Endothelial cell of umbilical vein (primary cell): ENCODE data around the gene ABCG5. TPM values are rescaled to one million over a fixed set of nuclear protein-coding genes. Genes with fewer than 3 reads are reported as not detected.

Source experiments
- BruUV-seq: library from RNA; stranded (reverse); fragments of 400-500 nt; replicated peaks from 2 replicates; lab custom pipeline; 2021; lab: Mats Ljungman, UMichigan
- CTCF ChIA-PET: fragments of 300-600, 350-600 bp; sonication (Branson Sonifier 250); formaldehyde crosslinking; loops from one replicate; lab custom pipeline; 2021; ENCODE audit warnings: antibody characterized with exemption, inconsistent platforms; lab: Charles Lee
- POLR2A ChIA-PET: fragments of 300-600, 350-600 bp; sonication (Branson Sonifier 250); formaldehyde crosslinking; loops from one replicate; lab custom pipeline; 2021; ENCODE audit warnings: antibody characterized with exemption, inconsistent platforms; lab: Charles Lee
- DNase-seq: peaks from one replicate; pipeline ENCODE4 v3.0.0-alpha.2; 2011; ENCODE audit warnings: low read depth, low spot score
- FAIRE-seq: peaks from 2 replicates; lab custom pipeline; 2011; peaks lifted over from hg19 to GRCh38; lab: Jason Lieb, UNC
- H2AFZ ChIP-seq: 2 replicates; pipeline ENCODE4 v1.6.0; 2012; ENCODE audit warnings: low read depth, low read length, control low read depth, inconsistent platforms
- H3K27ac ChIP-seq: 2 replicates; pipeline ENCODE4 v1.5.1; 2011; ENCODE audit warnings: low read depth, mild to moderate bottlenecking, control low read depth, low read length, moderate library complexity; ENCODE audit not compliant: insufficient read depth
- H3K27me3 ChIP-seq, 2 experiments: 2 replicates each; pipeline versions ENCODE4 v1.6.0 to v1.6.1; 2011; ENCODE audit warnings: low read length in 2 of 2, mixed read lengths in 1 of 2; ENCODE audit not compliant: control insufficient read depth in 2 of 2, insufficient read depth in 2 of 2
- H3K36me3 ChIP-seq, 2 experiments: 2 replicates in 1 of 2; 3 replicates in 1 of 2; pipeline ENCODE4 v1.5.1; 2011; ENCODE audit warnings: low read length in 2 of 2, mild to moderate bottlenecking in 1 of 2, moderate library complexity in 1 of 2; ENCODE audit not compliant: control insufficient read depth in 2 of 2, insufficient read depth in 2 of 2; ENCODE audit errors: extremely low read depth in 1 of 2
- H3K4me1 ChIP-seq: 3 replicates; pipeline ENCODE4 v1.5.1; 2011; ENCODE audit warnings: mild to moderate bottlenecking, low read length; ENCODE audit not compliant: control insufficient read depth, insufficient read depth; ENCODE audit errors: extremely low read depth
- H3K4me2 ChIP-seq: 2 replicates; pipeline ENCODE4 v1.6.1; 2011; ENCODE audit warnings: low read length, control low read depth, mixed read lengths; ENCODE audit not compliant: insufficient read depth
- H3K4me3 ChIP-seq, 3 experiments: fragments of 200-600 bp in 1 of 3; sonication (generic), shearing (Covaris generic) in 1 of 3; replicated peaks in 1 of 3; 2 replicates each; pipeline ENCODE4 v1.5.1; 2011 to 2016; ENCODE audit warnings: control low read depth in 3 of 3, low read length in 3 of 3, mild to moderate bottlenecking in 2 of 3, inconsistent platforms in 1 of 3, low read depth in 1 of 3, moderate library complexity in 1 of 3; ENCODE audit not compliant: insufficient read depth in 1 of 3
- H3K79me2 ChIP-seq: 2 replicates; pipeline ENCODE4 v1.6.0; 2012; ENCODE audit warnings: low read length, inconsistent platforms; ENCODE audit not compliant: control insufficient read depth, insufficient read depth
- H3K9ac ChIP-seq: replicated peaks from 2 replicates; pipeline ENCODE3; 2011; ENCODE audit warnings: low read length, control low read depth; ENCODE audit not compliant: insufficient read depth; ENCODE audit errors: extremely low read depth
- H3K9me1 ChIP-seq: replicated peaks from 3 replicates; pipeline ENCODE4 v1.6.0; 2011; ENCODE audit warnings: mild to moderate bottlenecking, low read length; ENCODE audit not compliant: control insufficient read depth, insufficient read depth; ENCODE audit errors: extremely low read depth
- H3K9me3 ChIP-seq: replicated peaks from 2 replicates; pipeline ENCODE4 v1.5.1; 2012; ENCODE audit warnings: low read length, inconsistent platforms; ENCODE audit not compliant: control insufficient read depth, insufficient read depth
- H4K20me1 ChIP-seq: replicated peaks from 2 replicates; pipeline ENCODE3; 2011; ENCODE audit warnings: mild to moderate bottlenecking, low read length; ENCODE audit not compliant: control insufficient read depth, insufficient read depth; ENCODE audit errors: extremely low read depth
- EZH2 ChIP-seq: IDR thresholded peaks from 2 replicates; pipeline ENCODE4 v1.6.1; 2012; ENCODE audit warnings: borderline replicate concordance, low read depth, mild to moderate bottlenecking, moderate library complexity, low read length, inconsistent platforms; ENCODE audit not compliant: severe bottlenecking
- FOS ChIP-seq: IDR thresholded peaks from 2 replicates; pipeline ENCODE4 v1.6.1; 2011; ENCODE audit warnings: mild to moderate bottlenecking, low read length, moderate library complexity, borderline replicate concordance; ENCODE audit not compliant: insufficient read depth
- GATA2 ChIP-seq: IDR thresholded peaks from 2 replicates; pipeline ENCODE4 v1.7.0; 2011; ENCODE audit warnings: low read depth, mild to moderate bottlenecking, moderate library complexity, mixed read lengths, low read length; ENCODE audit not compliant: insufficient read length, insufficient read depth
- JUN ChIP-seq: IDR thresholded peaks from 2 replicates; pipeline ENCODE4 v1.6.1; 2011; ENCODE audit warnings: borderline replicate concordance, low read depth; ENCODE audit not compliant: insufficient read length, insufficient read depth
- MAX ChIP-seq: IDR thresholded peaks from 2 replicates; pipeline ENCODE4 v1.6.1; 2011; ENCODE audit not compliant: insufficient read depth, insufficient read length
- POLR2A ChIP-seq: IDR thresholded peaks from 2 replicates; pipeline ENCODE4 v1.6.1; 2012; ENCODE audit warnings: low read depth, mild to moderate bottlenecking, control low read depth, low read length
- POLR2AphosphoS5 ChIP-seq: IDR thresholded peaks from 2 replicates; pipeline ENCODE4 v1.6.1; 2012; ENCODE audit warnings: low read depth, mild to moderate bottlenecking, control low read depth, low read length, moderate library complexity; ENCODE audit not compliant: insufficient read depth
- dilution Hi-C: fragments of 300-500 bp; cut with MboI; formaldehyde crosslinking; loops from one replicate; pipeline ENCODE4 v1.15.0; 2019; ENCODE audit warnings: low sequenced_read_pairs; ENCODE audit not compliant: extremely low pct_ligation_motif_present
- intact Hi-C: fragments of 100-400 bp; cut with micrococcal nuclease; formaldehyde crosslinking; loops from one replicate; pipeline ENCODE4 v1.10.0; 2022
- polyA plus RNA-seq, 4 experiments: library from polyadenylated mRNA; depleted of rRNA in 3 of 4; stranded (reverse) in 3 of 4; unstranded in 1 of 4; fragments of >200 nt; gene quantifications; 2 replicates each; pipeline versions ENCODE4 v1.2.1 to v1.2.3, GENCODE V29; 2011 to 2012; ENCODE audit warnings: missing spikeins in 1 of 4
- total RNA-seq: library from RNA; stranded (reverse); gene quantifications from 2 replicates; pipeline ENCODE4 v1.2.3, GENCODE V29; 2021

ABCG5 gene
- total and polyA plus RNA-seq, 2 donors (not counting 3 experiments of a cell fraction or from before 2014, with no cell fraction given), result not detected

GRCh38 chr2:43826305-43827250, 12.1 kb downstream of the ABCG5 start:
- no peak overlapping the region for H3K4me2 ChIP-seq
- TF ChIP-seq GATA2 (no peak), FOS (no peak), MAX (no peak)
- POLR2A ChIA-PET, result interaction anchor here (0.6 kb wide), 1 partner anchor 20 kb away, joined by 6 read pairs; no protein-coding TSS in a partner anchor
- dilution Hi-C loops, result no loop called here
- no peaks in the 10 kb centered on the region for H4K20me1 ChIP-seq
- no peak overlapping the region for H3K4me3 ChIP-seq
- DNase-seq (no peak), FAIRE-seq (no peak)
- no peaks in the 10 kb centered on the region for H3K36me3 ChIP-seq
- H3K4me1 ChIP-seq, result no peaks in the 10 kb centered on the region
- no peaks in the 10 kb centered on the region for H3K79me2 ChIP-seq
- intact Hi-C loops, result no loop called here
- H3K9me1 ChIP-seq, result no peaks in the 10 kb centered on the region
- CTCF ChIA-PET, result interaction anchor here (1.2 kb wide), 1 partner anchor 10 kb away, joined by 3 read pairs; no protein-coding TSS in a partner anchor
- H3K27me3 ChIP-seq, result peaks cover 16 to 30% of the 10 kb centered on the region in 2 experiments
- no TSS peak for BruUV-seq
- H2AFZ ChIP-seq, result no peak overlapping the region
- H3K9me3 ChIP-seq, result no peaks in the 10 kb centered on the region
- H3K9ac ChIP-seq, result no peak overlapping the region
- H3K27ac ChIP-seq, result no peak overlapping the region

GRCh38 chr2:43825841-43826240, 12.8 kb downstream of the ABCG5 start:
- no peak overlapping the region for H3K27ac ChIP-seq
- no peak overlapping the region for H3K4me3 ChIP-seq
- no peaks in the 10 kb centered on the region for H3K9me1 ChIP-seq
- H3K9me3 ChIP-seq, result no peaks in the 10 kb centered on the region
- no peak overlapping the region for H3K9ac ChIP-seq
- ChIA-PET POLR2A (no interaction called here), CTCF (interaction anchor here (1.2 kb wide), 1 partner anchor 11 kb away, joined by 3 read pairs; no protein-coding TSS in a partner anchor)
- intact Hi-C loops (no loop called here), dilution Hi-C loops (no loop called here)
- peaks cover 16 to 24% of the 10 kb centered on the region in 2 experiments for H3K27me3 ChIP-seq
- no peaks in the 10 kb centered on the region for H3K4me1 ChIP-seq
- no peak for FAIRE-seq
- H3K79me2 ChIP-seq, result no peaks in the 10 kb centered on the region
- H3K36me3 ChIP-seq, result no peaks in the 10 kb centered on the region
- H3K4me2 ChIP-seq, result no peak overlapping the region
- BruUV-seq, result no TSS peak
- DNase-seq, result no peak
- no peak overlapping the region for H2AFZ ChIP-seq
- no peaks in the 10 kb centered on the region for H4K20me1 ChIP-seq
- TF ChIP-seq POLR2AphosphoS5 (no peak), MAX (no peak), GATA2 (no peak), JUN (no peak), EZH2 (no peak), POLR2A (no peak)
